ENCODE results near the gene GAS7.
"Not testable (repeated sequence)": the region's sequence is repeated elsewhere in the genome, so short reads cannot be mapped to it uniquely, and the experiment has no call there.

Gene GAS7

GRCh38 chr17:10105513-10106001, 92.8 kb downstream of the GAS7 start:
- DNase-seq, result no peak

- DNase-seq, result no peak
Measured at GRCh38 chr17:10103712-10104111, 94.7 kb downstream of the GAS7 start.

DNA sequence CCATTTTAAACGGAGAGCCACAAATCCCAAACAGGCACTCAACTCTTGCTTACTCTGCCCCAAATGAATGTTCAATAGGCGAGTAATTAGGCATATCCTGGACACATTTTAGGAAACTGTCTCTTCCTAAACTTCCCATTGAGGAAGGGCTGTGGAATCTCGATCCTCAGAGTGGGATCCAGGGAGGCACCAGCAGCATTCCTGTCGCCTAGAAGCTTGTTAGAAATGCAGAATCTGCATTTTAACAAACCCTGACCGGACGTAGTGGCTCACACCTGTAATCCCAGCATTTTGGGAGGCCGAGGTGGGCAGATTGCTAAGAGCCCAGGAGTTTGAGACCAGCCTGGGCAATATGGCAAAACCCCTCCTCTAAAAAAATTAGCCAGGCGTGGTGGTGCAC, 95.6 kb downstream of the GAS7 start:
- DNase-seq, result no peak

DNA sequence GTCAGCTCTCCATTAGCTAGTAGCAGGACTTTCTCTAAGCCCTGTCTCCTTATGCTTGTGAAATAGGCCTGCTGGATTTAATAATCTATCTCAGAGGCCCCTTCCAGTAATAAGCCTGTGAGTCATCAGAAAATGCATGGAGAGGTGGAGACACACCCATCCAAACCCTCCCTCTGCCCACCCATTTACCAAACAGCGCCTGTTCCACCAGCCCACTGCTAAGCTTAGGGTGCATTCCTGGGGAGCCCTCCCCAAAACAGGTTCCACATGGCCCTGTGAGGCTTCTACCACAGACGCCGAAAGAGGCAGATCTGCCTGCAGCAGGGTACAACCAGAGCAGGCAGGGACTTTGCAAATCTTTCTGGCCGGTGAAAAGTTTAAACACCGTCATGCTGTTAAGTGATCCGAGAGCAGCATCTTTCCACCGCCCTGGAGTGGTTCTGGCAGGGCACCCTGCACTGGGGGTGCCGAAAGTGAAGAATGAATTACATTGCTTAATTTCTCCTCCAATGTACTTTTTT, 99.3 kb downstream of the GAS7 start:
- no peak for DNase-seq

- no peak for DNase-seq
Measured at GRCh38 chr17:10096596-10096995, 101.8 kb downstream of the GAS7 start.

DNA sequence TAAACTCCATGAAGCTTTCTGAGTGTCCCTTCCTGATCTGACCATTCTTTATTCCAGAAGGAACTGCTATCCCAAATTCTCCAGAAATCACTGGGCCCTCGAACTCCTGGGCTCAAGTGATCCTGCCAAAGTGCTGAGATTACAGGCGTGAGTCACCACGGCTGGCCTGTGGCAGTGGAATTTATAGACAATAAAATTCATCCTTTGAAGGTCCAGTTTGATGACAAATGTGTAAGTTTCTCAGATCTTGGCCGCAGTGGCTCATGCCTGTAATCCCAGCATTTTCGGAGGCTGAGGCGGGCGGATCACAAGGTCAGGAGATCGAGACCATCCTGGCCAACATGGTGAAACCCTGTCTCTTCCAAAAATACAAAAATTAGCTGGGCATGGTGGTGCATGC, 103.1 kb downstream of the GAS7 start:
- DNase-seq, result not testable (repeated sequence)

GRCh38 chr17:10094797-10095196, 103.6 kb downstream of the GAS7 start:
- DNase-seq, result no peak

GRCh38 chr17:10092595-10092994, 105.8 kb downstream of the GAS7 start:
- no peak for DNase-seq

DNA sequence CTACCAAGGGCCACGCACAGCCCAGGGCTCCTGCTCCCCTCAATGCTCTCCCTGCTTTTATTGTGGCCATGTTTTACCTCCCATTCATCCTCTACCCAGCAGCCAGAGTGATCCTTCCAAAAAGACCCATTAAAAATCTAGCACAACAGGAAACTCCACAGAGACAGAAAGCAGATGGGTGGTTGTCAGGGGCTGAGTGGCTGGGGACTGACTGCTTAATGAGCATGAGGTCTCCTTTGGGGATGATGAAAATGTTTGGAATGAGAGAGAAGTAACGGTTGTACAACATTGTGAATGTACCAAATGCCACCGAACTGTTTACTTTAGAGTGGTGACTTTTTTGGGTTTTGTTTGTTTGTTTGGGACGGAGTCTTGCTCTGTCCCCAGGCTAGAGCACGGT, 107.4 kb downstream of the GAS7 start:
- no peak for DNase-seq

DNA sequence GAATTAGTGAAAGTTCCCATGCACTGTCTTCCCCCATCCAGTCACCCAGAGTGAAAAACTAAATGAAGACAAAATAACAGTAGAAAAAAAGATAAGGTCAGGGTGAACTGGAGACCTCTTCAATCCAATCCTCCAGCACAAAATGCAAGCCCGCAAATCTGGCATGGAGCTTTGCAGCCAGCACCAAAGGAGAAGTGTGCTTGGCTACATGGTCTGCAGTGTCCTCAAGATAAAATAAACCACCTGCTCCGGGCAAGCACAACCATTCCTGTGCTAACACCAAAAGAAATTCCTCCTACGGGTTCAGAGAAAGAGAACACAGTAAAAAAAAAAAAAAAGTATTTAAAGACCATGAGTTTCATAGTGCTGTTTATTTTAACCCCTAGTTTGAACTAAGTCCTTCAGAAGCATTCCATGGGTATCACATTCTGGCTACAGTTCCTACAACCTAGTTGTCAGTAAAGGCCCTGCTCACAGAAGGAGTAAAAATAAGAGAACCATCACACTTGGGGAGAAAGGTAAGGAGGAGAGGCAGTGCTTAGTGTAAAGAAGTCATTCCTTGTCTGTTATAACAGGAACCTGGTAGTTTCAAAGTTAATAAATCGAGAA, 109.1 kb downstream of the GAS7 start:
- no peak for DNase-seq

GRCh38 chr17:10088444-10088843, 110.0 kb downstream of the GAS7 start:
- DNase-seq, result no peak

DNA sequence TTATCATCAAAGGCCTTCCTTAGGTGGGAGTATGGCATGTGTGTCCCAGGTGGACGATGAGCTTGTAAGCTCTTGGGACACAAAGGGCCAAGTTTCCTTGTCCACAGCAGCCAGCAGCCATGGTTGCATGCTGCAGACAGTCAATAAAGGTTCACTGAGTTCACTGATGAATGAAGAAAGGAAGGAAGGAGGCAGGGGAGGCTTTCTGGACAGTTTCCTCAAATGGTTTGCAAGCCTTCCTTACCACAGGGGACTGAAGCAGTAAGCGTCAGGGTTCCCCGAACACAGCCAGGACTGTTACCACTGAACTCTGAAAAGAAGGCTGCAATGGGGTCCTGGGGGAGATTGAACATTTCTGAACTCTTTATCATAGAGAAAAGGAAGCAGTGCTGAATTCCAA, 111.1 kb downstream of the GAS7 start:
- DNase-seq, result no peak

DNA sequence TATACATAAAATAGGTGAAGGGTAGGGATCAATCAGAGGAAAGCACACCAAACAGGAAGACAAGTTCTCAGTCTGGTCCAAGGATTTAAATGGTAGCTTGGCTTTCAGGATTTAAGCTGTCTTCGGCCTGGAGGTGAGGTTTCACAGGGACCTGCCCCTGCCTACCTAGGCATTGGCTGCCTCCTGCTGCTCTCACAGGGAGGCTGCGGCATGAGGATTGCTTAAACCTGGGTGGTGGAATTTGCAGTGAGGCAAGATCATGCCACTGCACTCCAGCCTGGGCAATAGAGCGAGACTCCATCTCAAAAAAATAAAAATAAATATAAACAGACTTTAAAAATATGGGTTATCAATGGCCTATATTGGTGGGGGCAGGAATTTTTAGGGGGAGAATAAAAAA, 114.5 kb downstream of the GAS7 start:
- no peak for DNase-seq

GRCh38 chr17:10082795-10083194, 115.6 kb downstream of the GAS7 start:
- DNase-seq, result no peak

GRCh38 chr17:10081571-10082169, 116.7 kb downstream of the GAS7 start:
- DNase-seq, result no peak

DNA sequence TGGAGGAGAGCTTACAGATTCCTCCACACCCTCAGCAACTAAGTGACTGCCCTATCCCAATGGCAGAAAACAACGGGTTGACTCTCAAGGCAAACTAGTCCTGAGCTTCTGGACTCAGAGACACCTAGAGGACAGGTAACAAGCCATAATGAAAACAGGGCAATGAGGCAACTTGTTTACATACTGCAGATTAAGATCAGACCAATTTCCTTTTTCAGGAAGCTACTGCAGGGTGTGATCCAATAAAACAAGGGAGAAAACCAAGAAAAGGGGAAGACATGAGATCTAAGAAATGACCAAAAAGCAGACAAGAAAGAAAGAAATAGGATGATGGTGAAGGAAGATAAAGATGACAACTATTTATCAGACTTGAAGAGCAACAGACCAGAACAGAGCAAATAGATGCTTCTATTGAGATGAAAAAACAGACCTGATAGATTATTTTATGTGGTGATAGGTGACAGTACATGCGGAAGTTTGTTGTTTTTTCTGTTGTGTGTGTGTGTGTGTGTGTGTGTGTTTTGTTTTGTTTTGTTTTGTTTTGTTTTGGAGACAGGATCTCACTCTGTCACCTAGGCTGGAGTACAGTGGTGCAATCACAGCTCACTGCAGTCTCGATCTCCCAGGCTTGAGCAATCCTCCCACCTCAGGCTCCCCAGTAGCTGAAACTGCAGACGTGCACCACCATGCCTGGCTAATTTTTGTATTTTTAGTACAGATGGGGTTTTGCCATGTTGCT, 120.7 kb downstream of the GAS7 start:
- DNase-seq, result peak; percentile 27

DNA sequence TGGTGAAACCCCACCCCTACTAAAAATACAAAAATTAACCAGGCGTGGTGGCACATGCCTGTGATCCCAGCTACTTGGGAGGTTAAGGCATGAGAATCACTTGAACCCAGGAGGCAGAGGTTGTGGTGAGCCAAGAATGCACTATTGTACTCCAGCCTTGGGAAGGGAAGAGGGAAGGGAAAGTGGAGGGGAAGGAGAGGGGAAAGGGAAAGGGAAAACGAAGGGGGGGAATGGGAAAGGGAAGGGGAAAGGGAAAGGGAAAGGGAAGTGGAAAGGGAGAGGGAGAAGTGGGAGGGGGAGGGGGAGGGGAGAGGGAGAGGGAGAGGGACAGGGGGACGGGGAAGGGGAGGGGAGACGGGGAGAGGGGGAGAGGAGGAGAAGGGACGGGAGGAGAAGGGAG, 122.5 kb downstream of the GAS7 start:
- DNase-seq, result no peak

- DNase-seq, result no peak
Measured at GRCh38 chr17:10073941-10074340, 124.5 kb downstream of the GAS7 start.

GRCh38 chr17:10072556-10073425, 125.6 kb downstream of the GAS7 start:
- no peak for DNase-seq

DNA sequence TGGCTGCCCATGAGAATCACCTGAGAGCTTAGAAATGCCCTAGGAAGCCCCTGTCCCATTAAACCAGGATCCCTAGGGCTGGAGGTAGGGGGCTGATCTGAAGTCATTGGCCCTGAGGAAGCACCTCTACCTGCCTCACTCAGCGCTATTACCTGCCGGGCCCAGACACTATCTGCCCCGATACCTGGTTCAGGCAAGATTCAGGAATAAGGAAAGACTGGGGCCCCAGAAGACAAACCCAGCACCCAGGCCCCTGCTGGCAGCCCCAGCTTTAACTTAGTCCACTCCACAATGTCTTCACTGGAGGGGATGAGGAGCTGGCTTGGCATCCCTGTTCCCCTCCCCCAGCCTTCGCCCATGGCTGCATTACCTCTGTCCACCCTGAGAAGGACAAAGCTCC, 126.3 kb downstream of the GAS7 start:
- DNase-seq, result no peak

DNA sequence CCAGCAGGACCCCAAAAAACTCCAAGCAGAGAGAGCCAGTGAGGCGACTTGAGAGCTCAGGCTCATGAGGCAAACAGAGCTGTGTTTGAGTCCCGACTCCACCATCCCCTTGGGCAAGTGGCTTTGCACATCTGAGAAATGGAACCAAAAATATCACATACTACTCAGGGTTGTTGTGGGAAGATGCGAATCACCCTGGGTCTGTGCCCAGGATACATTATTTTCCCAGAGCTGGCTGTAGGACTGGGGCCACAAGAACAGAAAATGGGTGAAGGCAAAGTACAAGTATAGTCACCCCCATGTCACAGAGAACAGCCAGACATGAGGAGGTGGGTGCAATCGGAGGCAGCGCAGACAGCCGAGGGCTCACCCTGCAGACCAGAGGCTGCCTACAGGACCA, 127.3 kb downstream of the GAS7 start:
- DNase-seq, result no peak

DNA sequence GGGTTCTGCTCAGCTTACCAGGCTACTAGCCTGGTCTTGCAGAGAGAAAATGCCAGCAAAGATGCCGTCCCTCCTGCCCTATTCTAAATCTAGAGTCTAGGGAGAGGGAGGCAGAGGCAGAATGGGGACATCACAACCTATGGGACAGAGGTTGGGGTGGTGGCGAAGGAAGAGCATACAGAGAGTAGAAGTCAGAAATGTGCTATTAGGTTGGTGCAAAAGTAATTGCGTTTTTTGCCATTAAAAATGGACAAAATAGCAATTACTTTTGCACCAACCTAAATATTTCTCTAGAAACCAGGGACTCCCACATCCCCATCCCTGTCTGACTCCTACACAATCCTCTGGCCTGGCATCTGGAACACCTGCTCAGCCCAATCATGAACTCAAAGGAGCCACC, 127.7 kb downstream of the GAS7 start:
- no peak for DNase-seq

DNA sequence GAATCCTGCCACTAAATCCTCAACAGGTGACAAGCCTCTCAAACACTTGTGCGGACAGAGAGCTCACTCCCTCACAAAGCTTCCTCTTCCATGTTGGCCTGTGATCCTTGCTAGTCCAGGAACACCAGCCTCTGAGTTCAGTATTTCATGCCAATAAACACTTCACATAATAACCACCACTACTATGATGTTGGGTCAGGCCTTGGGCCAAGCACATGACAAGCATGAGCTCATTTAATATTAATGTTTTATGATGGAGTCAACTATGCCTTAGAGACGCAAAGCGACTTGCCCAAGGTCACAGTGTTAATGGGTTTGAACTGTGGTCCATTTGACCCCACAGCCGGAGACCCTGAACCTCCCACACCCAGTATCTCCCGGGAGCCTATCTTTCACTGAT, 129.1 kb downstream of the GAS7 start:
- DNase-seq, result no peak

Measured in NK-92 treated with Interleukin-12 subunit alpha and Interleukin-12 subunit beta, amount 100 ng/mL, for 24 hours (cell line).